Neural cell (in vitro differentiated cells): ENCODE data around the gene P4HA2. TPM values are rescaled to one million over a fixed set of nuclear protein-coding genes. Genes with fewer than 3 reads are reported as not detected.

Experiments used
- H2AFZ ChIP-seq: fragments of 200-600, 300-800 bp; sonication (generic), shearing (Covaris generic); 2 replicates; pipeline ENCODE4 v1.6.0; 2014; ENCODE audit warnings: low read depth, mild to moderate bottlenecking, antibody characterized with exemption, low read length, moderate library complexity
- H3F3A ChIP-seq: fragments of 200-600 bp; shearing (Covaris generic); 2 replicates; pipeline ENCODE4 v1.6.1; 2016; ENCODE audit warnings: mild to moderate bottlenecking, moderate library complexity, mixed read lengths, antibody characterized with exemption, low read length; ENCODE audit not compliant: insufficient read depth, poor library complexity, severe bottlenecking
- H3K27ac ChIP-seq: fragments of 200-600, 300-800 bp; sonication (generic), shearing (Covaris generic); 2 replicates; pipeline ENCODE4 v1.5.1; 2014; ENCODE audit warnings: mild to moderate bottlenecking, low read length, moderate library complexity
- H3K27me3 ChIP-seq: fragments of 300-800, 200-600 bp; sonication (generic), shearing (Covaris generic); 2 replicates; pipeline ENCODE4 v1.6.0; 2014; ENCODE audit warnings: mild to moderate bottlenecking, low read depth, low read length, moderate library complexity; ENCODE audit not compliant: insufficient read depth
- H3K36me3 ChIP-seq: fragments of 300-800, 200-600 bp; sonication (generic), shearing (Covaris generic); 2 replicates; pipeline ENCODE4 v1.5.1; 2014; ENCODE audit warnings: mild to moderate bottlenecking, antibody characterized with exemption, low read length, moderate library complexity; ENCODE audit not compliant: insufficient read depth
- H3K4me2 ChIP-seq: fragments of 300-800, 200-600 bp; sonication (generic), shearing (Covaris generic); 2 replicates; pipeline ENCODE4 v1.6.0; 2014; ENCODE audit warnings: mild to moderate bottlenecking, low read length
- H3K4me3 ChIP-seq: fragments of 300-800, 200-600 bp; sonication (generic), shearing (Covaris generic); 2 replicates; pipeline ENCODE4 v1.5.1; 2014; ENCODE audit warnings: mild to moderate bottlenecking, low read length, moderate library complexity
- H3K79me2 ChIP-seq: fragments of 200-600 bp; shearing (Covaris generic); replicated peaks from 2 replicates; pipeline ENCODE4 v1.6.0; 2014; ENCODE audit warnings: mild to moderate bottlenecking, low read length, moderate library complexity; ENCODE audit not compliant: insufficient read depth
- H3K9ac ChIP-seq: fragments of 300-800, 200-600 bp; sonication (generic), shearing (Covaris generic); 2 replicates; pipeline ENCODE4 v1.6.1; 2016; ENCODE audit warnings: mild to moderate bottlenecking, low read length, mixed read lengths
- H3K9me2 ChIP-seq: fragments of 200-600 bp; shearing (Covaris generic); 2 replicates; pipeline ENCODE4 v1.6.1; 2016; ENCODE audit warnings: mild to moderate bottlenecking, low read length, mixed read lengths; ENCODE audit not compliant: insufficient read depth
- H3K9me3 ChIP-seq: fragments of 200-600, 300-800 bp; sonication (generic), shearing (Covaris generic); 2 replicates; pipeline ENCODE4 v1.6.1; 2016; ENCODE audit warnings: mild to moderate bottlenecking, mixed run types, low read length, moderate library complexity, mixed read lengths
- H4K20me1 ChIP-seq: fragments of 200-600 bp; shearing (Covaris generic); 2 replicates; pipeline ENCODE4 v1.6.1; 2016; ENCODE audit warnings: mild to moderate bottlenecking, mixed run types; ENCODE audit not compliant: insufficient read depth
- CTCF ChIP-seq: fragments of 450-650 bp; IDR thresholded peaks from 2 replicates; pipeline ENCODE4 v1.5.1; 2014; ENCODE audit warnings: antibody characterized with exemption, mild to moderate bottlenecking, moderate library complexity; ENCODE audit not compliant: poor library complexity, severe bottlenecking
- EP300 ChIP-seq: fragments of 450-650 bp; conservative IDR thresholded peaks from 2 replicates; pipeline ENCODE4 v1.6.1; 2014; ENCODE audit warnings: antibody characterized with exemption, mild to moderate bottlenecking, moderate library complexity; ENCODE audit not compliant: poor library complexity, severe bottlenecking
- EZH2 ChIP-seq: fragments of 200-600, 300-800 bp; shearing (Covaris generic), sonication (generic); IDR thresholded peaks from 2 replicates; pipeline ENCODE4 v1.6.1; 2014; ENCODE audit warnings: antibody characterized with exemption, low read length, borderline replicate concordance, mild to moderate bottlenecking; ENCODE audit not compliant: insufficient read depth, poor library complexity, severe bottlenecking
- MXI1 ChIP-seq: fragments of 450-650 bp; conservative IDR thresholded peaks from 2 replicates; pipeline ENCODE4 v1.6.1; 2014; ENCODE audit warnings: antibody characterized with exemption, mild to moderate bottlenecking; ENCODE audit not compliant: poor library complexity, severe bottlenecking
- POLR2AphosphoS5 ChIP-seq: IDR thresholded peaks from 2 replicates; pipeline ENCODE4 v1.6.1; 2012
- RAD21 ChIP-seq: fragments of 450-650 bp; conservative IDR thresholded peaks from 2 replicates; pipeline ENCODE4 v1.6.1; 2014; ENCODE audit warnings: antibody characterized with exemption, mild to moderate bottlenecking, moderate library complexity
- REST ChIP-seq: IDR thresholded peaks from 2 replicates; pipeline ENCODE4 v1.6.1; 2012; ENCODE audit warnings: borderline replicate concordance
- SMC3 ChIP-seq: fragments of 450-650 bp; conservative IDR thresholded peaks from 2 replicates; pipeline ENCODE4 v1.6.1; 2014; ENCODE audit warnings: antibody characterized with exemption, mild to moderate bottlenecking, moderate library complexity; ENCODE audit not compliant: poor library complexity
- TAF1 ChIP-seq: IDR thresholded peaks from 2 replicates; pipeline ENCODE4 v1.6.1; 2012; ENCODE audit warnings: low read depth
- polyA plus RNA-seq: library from polyadenylated mRNA; depleted of rRNA; stranded (reverse); fragments of >200 nt; gene quantifications from 2 replicates; pipeline ENCODE4 v1.2.3, GENCODE V29; 2014

P4HA2 gene
- polyA plus RNA-seq, 1 donor from 2014 or later: 1.4 TPM

GRCh38 chr5:132267931-132268768 is 40.5 kb upstream of the P4HA2 start:
- Histone ChIP-seq H3K4me2 (no peak overlapping the region), H3K4me3 (no peak overlapping the region), H4K20me1 (no peaks in the 10 kb centered on the region), H3K9me2 (no peaks in the 10 kb centered on the region), H3K9me3 (no peaks in the 10 kb centered on the region), H3K79me2 (no peaks in the 10 kb centered on the region), H3K27me3 (no peaks in the 10 kb centered on the region), H3F3A (no peaks in the 10 kb centered on the region), H3K9ac (no peak overlapping the region), H3K36me3 (no peaks in the 10 kb centered on the region), H3K27ac (no peak overlapping the region), H2AFZ (no peak overlapping the region)
- TF ChIP-seq REST: no peak
- TF ChIP-seq RAD21: no peak
- no peak for TF ChIP-seq MXI1
- TF ChIP-seq CTCF: no peak
- TF ChIP-seq EZH2: no peak
- TF ChIP-seq POLR2AphosphoS5: no peak
- no peak for TF ChIP-seq EP300
- no peak for TF ChIP-seq TAF1
- no peak for TF ChIP-seq SMC3

- H3K27ac ChIP-seq: no peak overlapping the region
- H3K4me3 ChIP-seq: no peak overlapping the region
- no peaks in the 10 kb centered on the region for H3K9me3 ChIP-seq
- H4K20me1 ChIP-seq: no peaks in the 10 kb centered on the region
- no peaks in the 10 kb centered on the region for H3K27me3 ChIP-seq
- no peak overlapping the region for H3K9ac ChIP-seq
- no peak overlapping the region for H2AFZ ChIP-seq
- H3K79me2 ChIP-seq: no peaks in the 10 kb centered on the region
- H3K4me2 ChIP-seq: no peak overlapping the region
- TF ChIP-seq POLR2AphosphoS5 (no peak), TAF1 (no peak), SMC3 (no peak), CTCF (no peak), REST (no peak)
- no peaks in the 10 kb centered on the region for H3F3A ChIP-seq
- no peaks in the 10 kb centered on the region for H3K9me2 ChIP-seq
- no peaks in the 10 kb centered on the region for H3K36me3 ChIP-seq
These were observed 39.6 kb upstream of the P4HA2 start for GRCh38 chr5:132267166-132267739.
